KMS-11 (cell line): Measurements from ENCODE around the gene NKAIN2.

Experiments
- H2AFZ ChIP-seq: fragments of 200-600 bp; sonication (generic); 2 replicates; pipeline ENCODE4 v1.6.1; 2016; ENCODE audit warnings: antibody characterized with exemption, mixed run types, low read depth
- H3K27ac ChIP-seq: fragments of 200-600 bp; sonication (generic); 2 replicates; pipeline ENCODE4 v1.6.1; 2016; ENCODE audit warnings: mild to moderate bottlenecking, mixed run types
- H3K27me3 ChIP-seq: fragments of 200-600 bp; sonication (generic); 2 replicates; pipeline ENCODE4 v1.6.1; 2017; ENCODE audit warnings: mild to moderate bottlenecking, low read depth, mixed run types, moderate library complexity; ENCODE audit not compliant: insufficient read depth
- H3K36me3 ChIP-seq: fragments of 200-600 bp; sonication (generic); 2 replicates; pipeline ENCODE4 v1.6.1; 2017; ENCODE audit warnings: mild to moderate bottlenecking, mixed run types; ENCODE audit not compliant: insufficient read depth
- H3K4me1 ChIP-seq: fragments of 200-600 bp; sonication (generic); 2 replicates; pipeline ENCODE4 v1.6.1; 2016; ENCODE audit warnings: mild to moderate bottlenecking, low read depth, mixed run types; ENCODE audit not compliant: poor library complexity, severe bottlenecking
- H3K4me2 ChIP-seq: fragments of 200-600 bp; sonication (generic); 2 replicates; pipeline ENCODE4 v1.7.0; 2016; ENCODE audit warnings: mild to moderate bottlenecking, mixed run types
- H3K4me3 ChIP-seq: fragments of 200-600 bp; sonication (generic); IDR thresholded peaks from 2 replicates; pipeline ENCODE4 v1.6.1; 2017; ENCODE audit warnings: low read depth, low read length, mixed read lengths; ENCODE audit not compliant: insufficient read depth
- H3K79me2 ChIP-seq: fragments of 200-600 bp; sonication (generic); 2 replicates; pipeline ENCODE4 v1.6.1; 2016; ENCODE audit warnings: low read depth, mixed run types; ENCODE audit not compliant: insufficient read depth
- H3K9ac ChIP-seq: fragments of 200-600 bp; sonication (generic); 2 replicates; pipeline ENCODE4 v1.6.1; 2016; ENCODE audit warnings: mild to moderate bottlenecking, mixed run types
- H4K20me1 ChIP-seq: fragments of 200-600 bp; sonication (generic); 2 replicates; pipeline ENCODE4 v1.6.1; 2016; ENCODE audit warnings: mild to moderate bottlenecking, mixed run types; ENCODE audit not compliant: insufficient read depth
- TF ChIP-seq, protein P1 (sequence below): fragments of 200-600 bp; sonication (generic); conservative IDR thresholded peaks from 2 replicates; pipeline ENCODE4 v1.6.1; 2017; ENCODE audit warnings: low read depth, mild to moderate bottlenecking, antibody characterized with exemption, low read length, moderate library complexity, mixed read lengths

Gene NKAIN2

DNA sequence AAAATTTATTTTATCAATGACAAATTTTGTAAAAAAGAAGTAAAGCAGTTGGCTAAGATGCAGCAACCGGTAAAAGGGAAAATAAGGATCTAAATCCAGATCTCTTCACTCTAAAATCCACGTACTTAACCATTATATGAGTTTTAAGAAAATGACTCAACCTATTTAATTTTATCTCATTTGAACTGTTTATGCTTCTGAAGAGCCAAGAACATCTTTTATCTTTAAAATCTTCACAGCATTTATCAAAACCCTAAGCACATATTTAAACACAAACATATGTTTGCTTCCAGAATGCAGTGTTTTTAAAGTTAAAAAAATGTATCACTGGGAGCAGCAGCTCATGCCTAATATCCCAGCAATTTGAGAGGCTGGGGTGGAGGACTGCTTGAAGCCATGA lies 339.2 kb downstream of the NKAIN2 start:
- no peaks in the 10 kb centered on the region for H3K79me2 ChIP-seq
- H3K27me3 ChIP-seq, result no peaks in the 10 kb centered on the region
- H3K4me1 ChIP-seq, result no peaks in the 10 kb centered on the region
- no peak overlapping the region for H2AFZ ChIP-seq
- TF ChIP-seq, protein P1, sequence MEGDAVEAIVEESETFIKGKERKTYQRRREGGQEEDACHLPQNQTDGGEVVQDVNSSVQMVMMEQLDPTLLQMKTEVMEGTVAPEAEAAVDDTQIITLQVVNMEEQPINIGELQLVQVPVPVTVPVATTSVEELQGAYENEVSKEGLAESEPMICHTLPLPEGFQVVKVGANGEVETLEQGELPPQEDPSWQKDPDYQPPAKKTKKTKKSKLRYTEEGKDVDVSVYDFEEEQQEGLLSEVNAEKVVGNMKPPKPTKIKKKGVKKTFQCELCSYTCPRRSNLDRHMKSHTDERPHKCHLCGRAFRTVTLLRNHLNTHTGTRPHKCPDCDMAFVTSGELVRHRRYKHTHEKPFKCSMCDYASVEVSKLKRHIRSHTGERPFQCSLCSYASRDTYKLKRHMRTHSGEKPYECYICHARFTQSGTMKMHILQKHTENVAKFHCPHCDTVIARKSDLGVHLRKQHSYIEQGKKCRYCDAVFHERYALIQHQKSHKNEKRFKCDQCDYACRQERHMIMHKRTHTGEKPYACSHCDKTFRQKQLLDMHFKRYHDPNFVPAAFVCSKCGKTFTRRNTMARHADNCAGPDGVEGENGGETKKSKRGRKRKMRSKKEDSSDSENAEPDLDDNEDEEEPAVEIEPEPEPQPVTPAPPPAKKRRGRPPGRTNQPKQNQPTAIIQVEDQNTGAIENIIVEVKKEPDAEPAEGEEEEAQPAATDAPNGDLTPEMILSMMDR, result no peak
- H3K27ac ChIP-seq, result no peak overlapping the region
- H3K4me3 ChIP-seq, result no peak overlapping the region
- H3K4me2 ChIP-seq, result no peak overlapping the region
- no peaks in the 10 kb centered on the region for H3K36me3 ChIP-seq
- no peaks in the 10 kb centered on the region for H4K20me1 ChIP-seq
- no peak overlapping the region for H3K9ac ChIP-seq

DNA sequence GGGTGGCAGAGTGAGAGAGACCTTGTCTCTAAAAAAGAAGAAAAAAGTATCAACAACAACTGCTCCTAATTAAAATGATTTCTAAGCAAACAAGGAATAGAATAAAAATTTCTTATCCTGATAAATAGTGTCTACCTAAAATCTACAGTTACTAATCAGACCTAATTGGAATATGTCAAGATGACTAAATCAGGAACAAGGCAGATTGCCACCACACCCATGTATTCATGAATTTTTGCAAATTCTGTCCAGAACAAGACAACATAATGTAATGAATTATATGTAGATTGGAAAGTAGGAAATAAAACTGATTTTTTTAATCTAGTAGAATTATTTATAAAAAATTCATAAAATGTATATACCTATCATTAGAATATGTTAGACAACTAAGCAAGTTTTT lies 339.8 kb downstream of the NKAIN2 start:
- H3K79me2 ChIP-seq, result no peaks in the 10 kb centered on the region
- H3K4me1 ChIP-seq, result no peaks in the 10 kb centered on the region
- H3K27me3 ChIP-seq, result no peaks in the 10 kb centered on the region
- no peak overlapping the region for H3K4me2 ChIP-seq
- no peak overlapping the region for H3K4me3 ChIP-seq
- no peak overlapping the region for H3K9ac ChIP-seq
- H2AFZ ChIP-seq, result no peak overlapping the region
- H4K20me1 ChIP-seq, result no peaks in the 10 kb centered on the region
- H3K36me3 ChIP-seq, result no peaks in the 10 kb centered on the region
- no peak overlapping the region for H3K27ac ChIP-seq
- TF ChIP-seq, protein P1, result no peak

DNA sequence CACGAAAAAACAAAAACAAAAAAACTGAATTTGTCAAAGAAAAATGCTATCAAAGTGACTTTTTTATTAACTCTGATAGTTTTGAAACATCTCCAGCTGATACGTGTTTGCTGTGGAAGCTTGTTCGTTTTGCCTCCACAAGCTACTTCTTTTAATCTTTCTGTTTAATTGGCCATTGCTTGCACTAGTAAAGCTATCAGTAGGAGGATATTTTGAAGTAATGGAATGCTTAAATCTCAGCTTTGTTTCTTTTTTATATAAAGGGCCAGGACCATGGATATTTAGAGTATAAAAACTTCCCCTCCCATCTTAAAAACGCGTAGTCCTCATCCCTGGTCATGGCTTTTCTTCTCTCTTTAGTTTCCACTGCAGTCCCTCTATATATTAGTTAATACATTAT lies 344.0 kb downstream of the NKAIN2 start:
- H3K27me3 ChIP-seq, result no peaks in the 10 kb centered on the region
- TF ChIP-seq, protein P1, result no peak
- no peak overlapping the region for H3K27ac ChIP-seq

DNA sequence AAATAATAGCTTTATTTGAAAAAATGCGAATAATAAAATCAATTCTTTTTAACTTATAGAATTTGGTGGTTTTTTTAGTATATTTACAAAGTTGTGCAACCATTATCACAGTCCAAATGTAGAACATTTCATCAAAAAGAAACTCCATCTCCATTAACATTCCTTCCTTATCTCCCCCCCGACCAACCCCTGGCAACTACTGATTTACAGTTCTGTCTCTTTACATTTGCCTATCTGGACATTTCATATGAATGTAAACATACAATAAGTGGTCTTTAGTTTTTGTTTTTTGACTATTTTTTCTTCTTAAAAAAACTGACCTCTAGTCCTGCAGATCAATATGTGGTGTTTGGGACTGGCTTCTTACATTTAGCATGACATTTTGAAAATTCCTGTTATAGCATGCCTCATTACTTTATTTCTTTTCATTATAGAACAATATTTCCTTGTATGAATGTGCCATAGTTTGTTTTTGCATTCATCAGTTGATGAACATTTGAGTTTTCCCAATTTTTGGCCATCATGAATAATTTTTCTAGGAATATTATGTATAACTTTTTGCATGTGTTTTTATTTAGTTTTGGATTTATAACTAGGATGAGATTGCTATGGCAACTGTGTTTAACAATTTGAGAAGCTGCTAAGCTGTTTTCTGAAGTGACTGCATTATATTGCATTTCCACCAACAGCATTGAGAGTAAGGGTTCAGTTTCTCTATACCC lies 344.7 kb downstream of the NKAIN2 start:
- Histone ChIP-seq H3K4me2 (no peak overlapping the region), H3K79me2 (no peaks in the 10 kb centered on the region), H2AFZ (no peak overlapping the region), H3K27me3 (no peaks in the 10 kb centered on the region), H3K4me1 (no peaks in the 10 kb centered on the region), H3K4me3 (no peak overlapping the region), H4K20me1 (no peaks in the 10 kb centered on the region), H3K27ac (no peak overlapping the region), H3K36me3 (no peaks in the 10 kb centered on the region), H3K9ac (no peak overlapping the region)
- TF ChIP-seq, protein P1, result no peak

More for the DNA sequence above, 344.0 kb downstream of the NKAIN2 start:
- Histone ChIP-seq H4K20me1 (no peaks in the 10 kb centered on the region), H3K4me1 (no peaks in the 10 kb centered on the region), H3K4me3 (no peak overlapping the region), H3K4me2 (no peak overlapping the region), H3K9ac (no peak overlapping the region), H2AFZ (no peak overlapping the region), H3K36me3 (no peaks in the 10 kb centered on the region), H3K79me2 (no peaks in the 10 kb centered on the region)
